ENCODE data around the gene RNF115.

Gene RNF115

DNA sequence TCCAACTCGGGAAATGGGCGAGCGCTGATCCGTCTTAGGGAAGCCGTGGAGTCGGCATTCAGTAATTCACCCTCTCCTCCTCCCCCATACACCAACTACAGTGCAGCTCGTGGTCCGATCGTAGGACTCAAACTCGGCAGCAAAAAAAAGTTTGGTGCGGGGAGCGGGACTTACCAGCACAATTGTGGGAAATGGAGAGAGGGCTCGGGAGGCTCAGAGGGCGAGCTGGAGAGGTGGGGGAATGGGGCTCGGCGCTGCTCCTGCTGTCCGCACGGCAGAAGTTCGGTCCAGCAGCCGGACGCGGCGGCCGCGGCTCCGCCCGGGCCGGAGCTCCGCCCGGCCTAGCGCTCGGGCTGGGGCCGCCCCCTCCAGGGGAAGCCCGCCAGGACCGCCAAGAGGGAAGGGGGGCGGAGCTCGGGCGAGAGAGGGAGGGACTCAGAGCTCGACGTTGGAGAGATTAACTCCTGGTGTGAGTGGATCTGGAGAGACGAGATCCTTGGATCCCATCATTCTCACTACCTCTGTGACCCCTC is 35.7 kb upstream of the RNF115 start:
- intact Hi-C loops (cut with DNase I; ENCODE audit: low total_unique reads) = no loop called here
- Histone ChIP-seq H3K9me3 (no peaks in the 10 kb centered on the region), H3K27ac (peak overlapping the region; percentile 89 to 95), H3K4me1 (peaks cover 0 to 22% (median 15%) of the 10 kb centered on the region in 4 donors), H3K36me3 (peaks cover 19 to 30% (median 22%) of the 10 kb centered on the region in 3 donors), H3K27me3 (no peaks in the 10 kb centered on the region), H3K4me3 (peak overlapping the region; percentile 63 to 87)
- peak; percentile 18 to 42 for TF ChIP-seq CTCF (IDR thresholded peaks at IDR 0.05)
- DNase-seq = peak; percentile 93 to 96

DNA sequence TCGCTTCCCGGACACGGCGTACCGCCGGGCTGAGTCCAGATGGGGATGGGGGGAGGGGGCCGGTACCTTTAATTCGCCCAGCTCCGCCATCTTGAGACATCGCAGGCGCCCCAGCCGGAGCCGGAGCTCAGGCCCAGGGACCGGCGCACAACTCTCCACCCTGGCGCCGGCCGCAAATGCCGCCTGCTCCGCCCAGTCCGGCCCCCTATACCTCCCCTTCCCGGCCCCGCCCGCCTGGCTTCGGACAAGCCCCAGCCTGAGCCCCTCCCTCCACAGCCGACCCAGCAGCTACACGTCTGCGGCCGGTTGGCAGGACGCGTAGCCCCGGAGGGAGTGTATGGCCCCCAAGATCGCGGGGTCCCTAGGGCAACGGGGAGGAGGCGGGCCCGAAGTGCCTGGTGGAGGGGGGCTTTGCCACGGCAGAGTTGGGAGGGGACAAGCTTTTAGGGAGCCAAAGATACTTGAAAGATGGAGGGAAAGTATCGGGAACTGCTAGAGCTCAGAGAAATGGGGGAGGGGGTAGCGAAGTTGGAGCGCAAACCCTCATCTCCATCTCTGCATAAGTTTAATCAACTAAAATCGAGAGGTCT is 35.1 kb upstream of the RNF115 start, which contains the start of gene PIAS3:
Gene PIAS3, minus strand, starts transcription at position 181 of the 590 bp plus-strand sequence. Its CDS starts 91 bp downstream, at position 90.
- intact Hi-C loops (cut with DNase I; ENCODE audit: low total_unique reads) = no loop called here
- H3K27me3 ChIP-seq = no peaks in the 10 kb centered on the region
- H3K27ac ChIP-seq = peak within 1 kb of the TSS; percentile 89 to 95
- DNase-seq = peak; percentile 97 to 98
- H3K9me3 ChIP-seq = no peaks in the 10 kb centered on the region
- peaks cover 0 to 22% (median 15%) of the 10 kb centered on the region in 4 donors for H3K4me1 ChIP-seq
- TF ChIP-seq CTCF (IDR thresholded peaks at IDR 0.05) = no peak
- peaks cover 25 to 34% (median 27%) of the 10 kb centered on the region in 3 donors for H3K36me3 ChIP-seq
- H3K4me3 ChIP-seq = peak within 1 kb of the TSS; percentile 63 to 87

GRCh38 chr1:145858238-145858900 is 34.5 kb upstream of the RNF115 start:
- no peak for TF ChIP-seq CTCF (IDR thresholded peaks at IDR 0.05)
- Histone ChIP-seq H3K4me1 (peaks cover 0 to 22% (median 15%) of the 10 kb centered on the region in 4 donors), H3K36me3 (peaks cover 31 to 37% (median 34%) of the 10 kb centered on the region in 3 donors), H3K9me3 (no peaks in the 10 kb centered on the region), H3K27me3 (no peaks in the 10 kb centered on the region), H3K27ac (peak overlapping the region; percentile 89 to 95), H3K4me3 (peak overlapping the region; percentile 63 to 87)
- peak; percentile 66 to 86 for DNase-seq
- intact Hi-C loops (cut with DNase I; ENCODE audit: low total_unique reads) = no loop called here

DNA sequence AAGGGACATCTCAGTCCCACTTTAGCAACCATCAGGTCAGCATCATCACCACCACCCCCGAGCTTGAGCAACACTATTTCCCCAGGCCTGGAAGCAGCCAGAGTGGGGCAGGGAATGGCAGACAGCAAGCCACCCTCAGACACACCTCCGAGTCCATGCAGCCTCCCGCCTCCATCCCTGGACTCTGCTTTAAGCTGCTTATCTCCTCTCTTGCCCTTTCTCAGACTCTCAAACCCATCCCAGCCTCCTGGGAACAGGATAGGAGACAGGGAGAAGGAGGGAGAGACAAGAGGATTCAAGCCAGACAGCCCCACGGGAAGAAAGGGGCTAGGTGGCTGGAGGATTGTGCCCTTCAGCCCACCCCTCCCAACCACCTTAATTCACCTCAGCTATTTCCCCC is 33.3 kb upstream of the RNF115 start:
- intact Hi-C loops (cut with DNase I; ENCODE audit: low total_unique reads) = no loop called here
- peaks cover 43 to 49% (median 43%) of the 10 kb centered on the region in 3 donors for H3K36me3 ChIP-seq
- peaks cover 0 to 22% (median 15%) of the 10 kb centered on the region in 4 donors for H3K4me1 ChIP-seq
- H3K27ac ChIP-seq = peak overlapping the region; percentile 6 to 89
- no peak overlapping the region for H3K4me3 ChIP-seq
- DNase-seq = peak in 1 of 2 donors; percentile 46
- H3K27me3 ChIP-seq = no peaks in the 10 kb centered on the region
- no peak for TF ChIP-seq CTCF (IDR thresholded peaks at IDR 0.05)
- H3K9me3 ChIP-seq = no peaks in the 10 kb centered on the region

DNA sequence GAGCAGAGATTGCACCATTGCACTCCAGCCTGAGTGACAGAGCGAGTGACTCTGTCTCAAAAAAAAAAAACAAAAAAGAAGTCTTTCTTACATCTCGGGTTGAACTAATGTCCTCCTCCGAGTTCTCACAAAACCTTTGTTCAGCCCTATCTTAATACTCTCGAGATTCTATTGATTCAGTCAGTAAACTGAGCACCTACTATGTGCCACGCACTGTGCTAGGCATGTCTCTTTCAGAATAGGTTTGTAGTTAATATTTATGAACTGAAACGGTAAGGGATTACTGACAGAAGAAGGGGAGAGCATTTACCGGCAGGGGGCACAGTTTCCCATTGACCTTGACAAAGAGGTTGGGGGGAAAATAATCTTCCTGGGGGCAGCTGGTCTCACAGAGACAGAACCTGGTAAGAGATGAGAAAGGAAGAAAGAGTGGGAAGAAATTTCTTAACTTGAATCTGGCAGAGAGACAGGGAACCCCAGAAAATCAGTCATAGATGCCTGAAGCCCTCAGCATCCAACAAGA is 31.6 kb upstream of the RNF115 start:
- Histone ChIP-seq H3K36me3 (peaks cover 59 to 66% (median 59%) of the 10 kb centered on the region in 3 donors), H3K4me1 (peaks cover 0 to 23% (median 16%) of the 10 kb centered on the region in 4 donors), H3K9me3 (no peaks in the 10 kb centered on the region), H3K4me3 (no peak overlapping the region), H3K27ac (no peak overlapping the region), H3K27me3 (no peaks in the 10 kb centered on the region)
- TF ChIP-seq CTCF (IDR thresholded peaks at IDR 0.05) = no peak
- DNase-seq = peak in 1 of 2 donors; percentile 2
- intact Hi-C loops (cut with DNase I; ENCODE audit: low total_unique reads) = no loop called here

All from tibial artery (tissue), 4 donors.